Sciatic nerve (tissue), 2 donors: Measurements from ENCODE around the gene CD300A. TPM values are rescaled to one million over a fixed set of nuclear protein-coding genes. Genes with fewer than 3 reads are reported as not detected.

Experiments
- ATAC-seq: fragments of 200-7000 bp; cut with Tn5 transposase; one replicate; pipeline ENCODE4 v1.9.1; 2020; ENCODE audit warnings: mild to moderate bottlenecking, moderate library complexity
- DNase-seq: peaks from one replicate; pipeline ENCODE4 v3.0.0-alpha.2; 2020; ENCODE audit warnings: low spot score
- intact Hi-C: fragments of 100-400 bp; cut with DNase I; formaldehyde crosslinking; loops from one replicate; pipeline ENCODE4 v1.14.2; 2022
- total RNA-seq: library from RNA; stranded (reverse); fragmentation: NEBNext Ultra II Directional; extraction: Animal tissue kit (Norgen Biotek cat#: 25700); gene quantifications from one replicate; pipeline ENCODE4 v1.2.1, GENCODE V29; 2021
- donor health status: DM: no; HTN: no; CAD: no.
- donor health status: DM: no; HTN: no; CAD: no.

CD300A gene
- 13.0 TPM for total RNA-seq

DNA sequence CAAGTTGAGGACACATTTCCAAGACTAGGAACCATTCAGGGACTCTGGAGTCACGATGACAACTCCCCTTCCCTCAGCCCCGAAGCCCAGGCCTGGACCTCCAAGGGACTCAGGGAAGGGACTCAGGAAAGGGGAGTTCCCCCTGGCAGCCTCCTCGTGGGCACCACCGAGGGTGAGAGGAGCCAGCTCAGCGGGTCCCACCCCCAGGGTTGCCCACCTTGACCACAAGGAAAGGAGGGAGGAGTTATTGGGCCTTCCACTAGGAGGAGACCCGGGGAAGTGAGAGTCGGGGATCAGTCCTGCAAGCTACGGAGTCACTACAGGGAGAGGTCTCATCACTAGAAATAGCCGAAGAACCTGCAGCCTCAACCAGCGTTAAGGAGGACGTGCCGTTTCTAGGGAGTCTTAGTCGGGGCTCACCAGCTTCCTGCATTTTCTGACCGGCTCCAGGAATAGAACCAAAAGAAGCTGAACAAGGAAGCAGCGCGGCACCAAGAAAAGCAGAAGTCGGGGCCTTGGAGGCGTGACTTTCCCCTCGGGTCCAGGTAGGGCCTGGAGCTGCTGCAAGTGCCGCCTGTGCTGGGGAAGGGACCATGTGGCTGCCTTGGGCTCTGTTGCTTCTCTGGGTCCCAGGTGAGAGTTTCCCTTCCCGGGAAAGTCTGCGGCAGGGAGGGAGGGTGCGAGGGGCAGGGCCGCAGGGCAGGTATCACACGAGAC, at the start of gene CD300A:
TSS of gene CD300A (plus strand) at position 524 of the 717 bp plus-strand sequence. CDS start at position 594, 70 bp downstream.
- ATAC-seq, result peak; percentile 56
- intact Hi-C loops, result no loop called here
- DNase-seq, result peak; percentile 71

DNA sequence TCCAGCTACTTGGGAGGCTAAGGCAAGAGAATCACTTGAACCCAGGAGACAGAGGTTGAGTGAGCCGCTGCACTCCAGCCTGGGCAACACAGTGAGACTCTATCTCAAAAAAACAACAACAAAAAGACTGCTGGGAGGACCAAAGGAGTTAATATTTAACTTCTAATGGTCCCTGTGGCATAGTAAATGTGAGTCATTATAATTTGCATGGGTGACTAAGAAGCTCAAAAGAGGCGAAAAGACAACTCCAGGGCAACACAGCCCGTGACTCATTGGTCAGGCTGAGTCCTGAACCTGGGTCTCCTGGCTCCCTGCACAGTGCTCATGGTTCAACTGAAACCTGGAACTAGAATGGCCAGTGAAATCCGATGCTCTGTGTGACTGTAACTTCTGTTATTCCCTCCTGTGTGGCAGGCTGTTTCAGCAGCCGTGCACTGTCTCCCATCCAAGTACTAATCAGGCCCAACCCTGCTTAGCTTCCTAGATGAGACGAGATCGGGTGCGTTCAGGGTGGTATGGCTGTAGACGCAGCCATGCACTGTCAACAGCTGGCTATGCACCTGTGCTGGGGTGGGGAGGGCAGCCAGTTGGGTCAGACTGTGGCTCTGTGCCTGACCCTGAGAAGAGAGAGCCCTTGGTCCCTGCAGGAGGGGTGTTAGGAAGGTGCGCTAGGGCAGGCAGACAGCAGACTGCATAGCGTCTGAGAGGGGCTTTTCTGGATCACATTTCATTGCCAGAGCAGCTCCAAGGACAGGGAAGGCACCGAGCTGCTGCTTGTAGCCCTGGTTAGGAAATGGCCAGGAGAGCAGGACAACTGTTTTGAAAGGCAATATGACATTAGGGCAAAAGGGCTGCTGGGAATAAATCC, 49.0 kb upstream of the CD300A start:
- DNase-seq (no peak), ATAC-seq (no peak)
- intact Hi-C loops, result no loop called here

DNA sequence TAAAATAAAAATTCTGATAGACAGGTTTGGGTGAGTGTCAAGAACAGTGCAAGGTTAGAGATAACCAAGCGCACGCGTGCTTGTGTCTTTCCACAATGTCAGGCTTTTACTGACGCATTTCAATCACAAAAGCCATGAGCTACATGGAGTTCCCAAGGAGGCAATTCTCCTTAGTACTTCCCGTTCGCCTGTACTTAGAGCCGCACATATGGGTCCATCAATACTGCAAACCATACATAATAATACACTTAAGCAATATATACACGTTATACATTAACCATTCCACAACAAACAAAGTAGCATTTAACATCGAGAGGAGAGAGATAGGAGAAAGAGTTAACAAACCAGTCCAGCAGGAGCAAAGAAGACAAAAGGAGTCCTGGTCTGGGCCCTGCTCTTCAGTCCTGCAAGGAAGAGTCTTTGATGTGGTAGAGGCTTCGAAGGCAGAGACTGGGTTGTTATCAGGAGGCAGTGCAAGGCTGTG, 46.5 kb upstream of the CD300A start:
- intact Hi-C loops, result no loop called here
- DNase-seq, result no peak
- no peak for ATAC-seq

GRCh38 chr17:74424117-74424516, 42.3 kb upstream of the CD300A start:
- intact Hi-C loops, result no loop called here
- ATAC-seq (no peak), DNase-seq (no peak)

DNA sequence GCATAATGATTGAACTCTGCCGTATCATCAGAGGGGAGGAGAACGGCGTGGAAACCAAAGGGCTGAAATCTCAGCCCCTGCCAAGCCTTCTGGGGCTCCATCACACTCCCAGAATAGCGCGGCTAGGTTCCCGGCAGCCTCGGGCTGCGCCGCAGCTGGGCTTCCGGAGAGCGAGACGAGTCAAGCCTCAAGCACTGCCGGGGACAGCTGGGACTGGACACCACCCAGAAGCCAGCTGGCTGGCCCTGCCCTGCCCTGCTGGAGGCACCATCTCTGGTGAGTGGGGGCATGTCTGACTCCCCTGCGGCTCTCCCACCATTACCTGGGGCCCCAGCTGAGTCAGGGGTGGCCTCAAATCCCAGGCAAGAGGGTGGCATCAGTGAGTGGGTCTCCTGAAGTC, 41.8 kb upstream of the CD300A start:
- intact Hi-C loops, result loop anchor here (5.0 kb wide), 1 partner anchor 1632 kb away; no protein-coding TSS in a partner anchor
- ATAC-seq, result no peak
- DNase-seq, result no peak

DNA sequence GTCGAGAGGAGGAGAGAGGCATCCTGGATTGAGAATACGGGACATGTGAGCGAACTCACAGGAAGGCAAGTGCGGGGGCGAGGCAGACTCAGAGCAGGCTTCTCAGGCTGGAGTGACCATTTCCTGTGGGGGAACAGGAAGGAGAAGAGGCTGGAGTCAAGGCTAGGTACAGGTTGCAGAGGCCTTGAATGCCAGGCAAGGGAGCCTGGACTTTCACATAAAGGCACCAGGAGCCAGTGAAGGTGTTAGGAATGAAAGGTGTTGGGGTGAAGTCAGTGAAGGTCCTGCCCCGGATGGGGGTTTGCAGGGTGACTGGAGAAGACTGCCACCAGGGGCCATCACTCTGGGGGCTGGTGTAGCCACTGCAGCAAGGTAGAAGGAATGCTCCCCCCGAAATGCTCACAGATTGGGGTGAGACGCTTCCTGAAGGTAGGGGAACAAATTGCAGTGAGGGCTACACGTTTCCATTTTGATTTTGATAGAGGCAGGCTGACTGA, 39.8 kb upstream of the CD300A start:
- intact Hi-C loops, result loop anchor here (5.0 kb wide), 1 partner anchor 1634 kb away; no protein-coding TSS in a partner anchor
- DNase-seq (no peak), ATAC-seq (no peak)

GRCh38 chr17:74427048-74427762, 39.2 kb upstream of the CD300A start:
- ATAC-seq (no peak), DNase-seq (no peak)
- intact Hi-C loops, result loop anchor here (5.0 kb wide), 1 partner anchor 1635 kb away; no protein-coding TSS in a partner anchor

DNA sequence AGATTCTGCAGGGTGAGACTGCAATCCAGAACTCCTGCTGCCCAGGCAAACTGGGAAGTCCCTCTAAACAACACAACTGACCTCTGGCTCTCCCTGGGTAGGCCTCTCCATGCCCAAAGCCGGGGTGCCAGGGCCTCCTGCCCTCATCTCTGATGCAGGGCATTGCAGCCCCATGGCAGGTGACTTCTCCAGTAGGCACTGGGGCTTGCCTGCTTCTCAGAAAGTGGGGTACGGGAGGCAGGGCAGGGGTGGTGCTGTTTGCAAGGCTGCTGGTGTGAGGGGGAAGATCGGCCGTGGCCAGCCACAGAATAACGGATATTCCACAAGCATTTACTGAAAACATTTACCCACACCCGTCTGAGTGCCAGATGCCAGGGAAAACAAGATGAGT, 38.7 kb upstream of the CD300A start:
- intact Hi-C loops, result loop anchor here (5.0 kb wide), 1 partner anchor 1635 kb away; no protein-coding TSS in a partner anchor
- DNase-seq (no peak), ATAC-seq (no peak)

DNA sequence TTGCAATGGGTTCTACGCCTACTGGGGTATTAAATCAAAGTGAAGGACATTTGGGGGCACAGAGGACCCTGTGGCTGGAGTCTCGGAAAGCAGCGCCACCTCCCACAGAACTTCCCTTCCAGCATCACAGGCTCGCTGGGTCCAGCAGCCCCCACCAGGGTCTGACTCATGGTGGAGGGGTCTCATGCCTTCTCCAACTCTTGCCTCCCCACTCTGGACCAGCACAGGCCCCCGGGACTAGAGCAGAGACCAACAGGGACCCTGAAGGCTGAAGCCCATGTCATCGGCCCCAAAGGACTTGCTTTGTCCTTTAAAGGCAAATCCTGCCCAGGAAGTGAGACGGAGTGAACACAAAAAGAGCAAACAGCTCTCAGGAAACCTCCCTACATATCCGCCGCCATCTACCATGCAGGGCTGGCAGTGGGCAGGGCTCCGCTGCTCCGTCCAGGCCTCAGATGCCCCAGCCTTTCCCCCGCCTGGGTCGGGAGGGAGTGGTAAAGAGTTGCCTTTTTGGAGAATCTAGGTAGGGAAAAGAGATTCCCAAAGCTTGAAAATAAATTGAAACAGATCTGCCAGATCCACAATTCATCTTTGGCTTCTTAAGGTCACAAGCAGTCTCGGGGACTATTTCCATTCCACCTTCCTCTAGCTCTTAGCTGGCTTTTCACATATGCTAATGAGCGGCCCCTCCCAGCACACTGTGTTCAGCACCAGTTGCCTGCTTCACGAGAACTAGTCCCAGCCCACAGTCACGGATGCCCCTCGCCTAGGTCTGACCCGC, 36.6 kb upstream of the CD300A start:
- ATAC-seq (peak; percentile 45), DNase-seq (no peak)
- intact Hi-C loops, result loop anchor here (5.0 kb wide), 1 partner anchor 1637 kb away; no protein-coding TSS in a partner anchor

DNA sequence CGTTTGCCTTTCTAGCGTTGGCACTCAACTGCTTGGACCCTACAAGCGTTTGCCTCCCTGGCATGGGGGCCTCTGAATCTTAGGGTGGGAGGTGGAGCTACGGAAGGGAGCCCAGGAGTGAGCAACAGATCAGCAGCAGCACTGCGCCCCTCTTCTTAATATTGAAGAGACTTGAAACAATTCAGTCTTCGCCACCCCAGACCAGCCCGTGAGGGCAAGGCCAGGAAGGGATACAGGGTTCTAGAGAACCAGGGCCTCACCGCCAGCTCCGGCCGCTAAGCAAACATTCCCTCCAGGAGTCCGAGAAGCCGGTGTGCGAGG, 36.1 kb upstream of the CD300A start:
- no peak for DNase-seq
- ATAC-seq, result no peak
- intact Hi-C loops, result no loop called here

DNA sequence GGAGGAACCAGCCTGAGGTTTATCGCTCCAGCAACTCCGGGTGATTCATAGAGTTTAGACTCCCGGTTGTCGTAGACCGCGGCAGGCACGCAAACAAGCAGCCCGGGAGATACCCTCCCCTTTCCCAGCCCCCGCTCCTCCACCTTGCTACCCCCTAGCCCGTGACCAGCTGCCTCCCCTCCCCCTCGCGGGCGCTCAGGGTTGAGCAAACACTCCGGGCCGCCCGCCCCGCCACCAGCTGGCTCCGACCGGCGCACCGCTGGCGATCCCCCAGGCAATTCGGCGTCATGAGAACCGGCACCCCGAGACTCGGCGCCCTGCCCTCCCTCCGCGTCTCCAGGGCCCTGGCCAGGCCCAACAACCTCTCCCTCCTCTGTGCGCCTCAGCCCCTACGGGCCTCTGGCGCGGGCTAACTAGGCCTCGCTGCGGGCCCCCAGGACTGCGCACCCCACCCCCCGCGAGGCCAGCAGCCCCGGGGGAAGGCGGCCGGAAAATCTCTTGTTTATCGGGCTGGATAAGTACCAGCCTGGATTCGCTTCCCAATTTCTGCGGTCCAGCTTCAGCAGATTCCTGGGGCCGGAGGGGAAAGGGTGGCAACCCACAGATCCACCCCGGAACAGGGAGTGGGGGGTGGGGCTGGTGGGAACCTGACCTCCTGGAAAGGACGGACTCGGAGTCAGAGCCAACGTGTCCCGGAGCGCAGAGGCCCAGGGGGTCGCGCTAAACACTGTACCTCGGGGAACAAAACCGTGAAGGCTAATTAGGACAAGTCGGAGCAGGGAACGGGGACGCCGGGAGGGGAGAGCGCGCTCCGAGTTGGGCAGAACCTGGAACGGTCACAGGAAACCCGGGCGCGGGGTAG, 35.5 kb upstream of the CD300A start:
- DNase-seq, result peak; percentile 84
- intact Hi-C loops, result no loop called here

GRCh38 chr17:74431568-74432423, 34.6 kb upstream of the CD300A start, which contains the start of gene GPRC5C:
TSS of gene GPRC5C (plus strand) at chr17:74432088. CDS start at chr17:74439777, 7,689 bp downstream.
- DNase-seq (peak; percentile 78), ATAC-seq (peak; percentile 80)
- intact Hi-C loops, result no loop called here

More for the DNA sequence above, 35.5 kb upstream of the CD300A start:
- ATAC-seq, result peak; percentile 78

DNA sequence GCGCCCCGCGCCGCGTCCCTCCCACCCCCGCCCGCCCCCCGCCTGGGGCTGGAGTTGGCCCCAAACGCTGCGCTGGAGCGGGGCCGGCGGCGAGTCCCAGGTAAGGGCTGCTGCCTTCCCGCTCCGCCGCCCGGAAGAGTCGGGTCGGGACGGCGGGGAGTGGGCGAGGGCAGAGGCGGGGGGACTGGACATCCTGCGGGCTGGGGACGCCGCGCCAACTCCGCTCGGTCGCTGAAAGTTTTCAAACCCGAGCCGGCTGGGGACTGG, 34.1 kb upstream of the CD300A start:
- DNase-seq, result no peak
- intact Hi-C loops, result no loop called here
- ATAC-seq, result no peak

DNA sequence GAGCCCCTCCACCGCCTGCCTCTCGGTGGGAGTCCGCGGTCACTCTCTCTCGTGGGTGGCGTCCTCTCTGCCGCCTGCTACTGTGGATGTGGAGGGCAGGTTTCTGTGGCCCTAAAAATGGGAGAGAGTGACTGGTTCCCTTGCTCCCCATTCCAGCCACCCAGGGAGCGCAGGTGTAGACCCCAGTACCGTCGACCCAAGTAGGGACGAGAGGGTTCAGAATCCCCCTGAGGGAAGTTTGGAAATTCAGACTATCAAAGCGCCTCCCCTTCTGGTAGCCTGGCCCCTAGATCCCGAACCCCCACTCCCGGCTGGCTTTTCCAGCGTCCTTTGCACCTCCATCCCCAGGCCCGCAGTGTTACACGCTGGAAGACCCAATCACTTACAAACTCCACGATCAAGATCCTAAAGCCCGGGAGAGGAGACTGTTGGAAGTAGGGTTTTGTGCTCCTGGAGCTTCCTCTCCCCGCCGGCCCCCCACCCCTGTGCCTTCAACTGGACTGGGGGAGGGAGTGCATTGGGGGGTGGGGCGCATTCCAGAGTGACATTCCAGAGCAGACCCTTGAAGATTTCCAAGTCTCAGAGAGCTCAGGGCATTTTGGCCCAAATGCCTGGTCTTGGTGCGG, 33.6 kb upstream of the CD300A start:
- no peak for ATAC-seq
- no peak for DNase-seq
- intact Hi-C loops, result no loop called here

DNA sequence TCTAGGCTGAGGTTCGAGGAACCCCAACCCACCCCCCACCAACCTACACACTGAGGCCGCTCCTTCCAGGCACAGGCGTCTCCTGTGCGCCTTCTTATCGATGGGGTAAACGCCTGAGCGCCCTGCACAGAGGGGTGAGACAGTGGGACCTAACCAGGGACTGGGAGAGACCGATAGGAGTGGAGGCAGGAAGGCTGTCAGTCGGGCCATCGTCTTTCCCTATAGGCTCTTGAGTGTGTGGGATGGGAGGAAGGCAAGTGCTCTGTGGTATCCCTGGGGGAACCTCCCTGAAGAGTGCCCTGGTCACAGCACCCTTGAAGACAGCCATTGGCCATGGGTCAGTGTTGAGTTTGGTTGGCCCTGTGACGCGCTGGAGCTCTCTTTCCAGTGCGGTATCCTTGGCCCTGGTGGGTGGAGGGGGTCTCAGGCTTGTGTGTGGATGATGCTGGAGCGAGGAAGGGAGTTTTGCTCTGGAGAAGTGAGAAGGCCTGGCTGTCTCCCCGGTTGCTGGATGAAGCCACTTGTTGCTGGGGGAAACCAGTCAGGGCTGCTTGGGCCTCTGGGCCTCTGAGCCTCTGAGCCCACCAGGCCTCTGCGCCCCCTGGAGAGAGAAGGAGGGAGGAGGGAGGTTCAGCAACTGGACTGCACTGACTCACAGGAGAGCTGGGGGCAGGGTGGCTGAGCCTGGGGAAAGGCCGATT, 32.9 kb upstream of the CD300A start:
- DNase-seq, result no peak
- intact Hi-C loops, result no loop called here
- ATAC-seq, result no peak
